ENCODE results near the gene MDN1.
"Not testable (repeated sequence)": the region's sequence is repeated elsewhere in the genome, so short reads cannot be mapped to it uniquely, and the experiment has no call there.

Gene MDN1

DNA sequence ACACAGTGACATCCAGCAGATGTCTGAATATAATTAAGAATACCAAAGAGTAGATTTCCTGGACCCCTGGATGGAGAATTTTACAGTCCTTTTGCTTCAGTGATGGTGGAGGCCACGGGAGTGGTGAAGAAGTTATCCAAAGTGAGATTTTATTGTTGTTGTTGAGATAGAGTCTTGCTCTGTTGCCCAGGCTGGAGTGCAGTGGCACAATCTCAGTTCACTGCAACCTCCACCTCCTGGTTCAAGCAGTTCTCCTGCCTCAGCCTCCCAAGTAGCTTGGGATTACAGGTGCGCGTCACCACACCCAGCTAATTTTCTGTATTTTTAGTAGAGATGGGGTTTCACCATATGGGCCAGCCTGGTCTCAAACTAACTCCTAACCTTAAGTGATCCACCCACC is 178.0 kb downstream of the MDN1 start:
- DNase-seq = not testable (repeated sequence)

- DNase-seq = no peak
Measured at GRCh38 chr6:89640804-89641203, 178.8 kb downstream of the MDN1 start.

DNA sequence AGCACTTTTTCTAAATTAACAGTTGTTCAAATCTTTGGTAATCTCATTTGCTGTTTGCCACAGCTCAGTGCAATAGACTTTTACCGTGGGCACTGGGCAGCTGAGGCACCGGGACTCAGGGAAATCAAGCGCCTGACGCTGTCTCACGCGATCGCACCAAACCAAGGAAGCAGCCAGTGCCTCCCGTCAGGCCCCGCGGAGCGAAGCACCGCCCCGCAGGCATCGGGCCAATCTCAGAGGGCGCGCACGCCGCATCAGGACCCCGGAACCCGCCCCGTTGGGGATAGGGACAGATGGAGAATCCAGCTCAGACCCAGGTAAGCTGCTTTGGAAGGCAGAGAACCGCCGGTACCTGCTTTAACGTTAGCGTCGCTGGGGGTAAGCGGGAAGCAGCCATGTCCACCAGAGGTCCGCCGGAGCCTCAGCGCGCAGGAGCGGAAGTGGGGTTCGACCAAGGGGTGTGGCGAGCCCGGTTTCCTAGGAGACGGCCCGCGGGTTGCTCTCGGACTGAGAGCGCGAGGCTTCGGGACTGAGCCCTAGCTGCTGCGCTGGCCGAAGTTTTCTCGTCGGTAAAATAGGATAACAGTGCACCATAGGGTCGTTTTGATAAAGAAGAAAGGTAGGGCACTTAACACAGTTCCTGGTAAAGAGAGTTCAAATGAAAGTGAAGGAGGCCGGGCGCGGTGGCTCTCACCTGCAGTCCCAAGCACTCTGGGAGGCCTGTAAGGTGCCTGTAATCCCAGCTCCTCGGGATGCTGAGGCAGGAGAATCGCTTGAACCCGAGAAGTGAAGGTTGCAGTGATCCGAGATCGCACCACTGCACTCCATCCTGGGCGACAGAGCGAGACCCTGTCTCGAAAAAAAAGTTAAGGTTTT is 181.0 kb downstream of the MDN1 start, which contains the start of gene LYRM2:
LYRM2 (minus strand) TSS at position 428 of the 876 bp plus-strand sequence; CDS start at position 397, 31 bp downstream.
- DNase-seq = peak; percentile 89

DNA sequence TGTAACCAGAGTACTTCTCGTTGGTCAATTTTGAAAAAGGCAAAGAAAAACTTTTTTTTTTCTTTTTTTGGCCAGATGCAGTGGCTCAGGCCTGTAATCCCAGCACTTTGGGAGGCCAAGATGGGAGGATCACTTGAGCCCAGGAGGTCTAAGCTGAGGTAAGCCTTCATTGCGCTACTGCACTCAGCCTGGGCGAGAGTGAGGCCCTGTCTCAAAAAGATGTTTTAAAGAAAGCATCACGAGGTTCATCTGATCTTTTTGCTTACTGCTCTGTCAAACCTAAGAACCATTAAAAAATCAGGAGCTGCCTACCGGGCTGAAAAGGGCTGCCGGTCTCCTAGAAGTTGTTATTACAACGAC is 181.7 kb downstream of the MDN1 start:
- DNase-seq = no peak

DNA sequence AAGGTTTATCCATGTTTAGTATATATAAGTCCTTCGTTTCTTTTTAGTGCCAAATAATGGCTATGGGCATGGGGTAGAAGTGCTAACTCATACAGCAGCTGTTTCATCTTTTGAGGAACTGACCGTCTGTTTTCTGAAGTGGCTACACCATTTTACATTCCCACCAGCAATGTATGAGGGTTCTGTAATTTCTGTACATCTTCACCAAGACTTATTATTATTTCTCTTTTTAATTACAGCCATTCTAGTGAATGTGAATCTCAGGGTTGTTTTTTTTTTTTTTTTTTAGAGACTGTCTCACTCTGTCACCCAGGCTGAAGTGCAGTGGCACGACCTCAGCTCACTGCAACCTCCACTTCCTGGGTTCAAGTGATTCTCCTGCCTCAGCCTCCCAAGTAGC is 183.2 kb downstream of the MDN1 start:
- not testable (repeated sequence) for DNase-seq

GRCh38 chr6:89630488-89630887 is 189.1 kb downstream of the MDN1 start:
- no peak for DNase-seq

DNA sequence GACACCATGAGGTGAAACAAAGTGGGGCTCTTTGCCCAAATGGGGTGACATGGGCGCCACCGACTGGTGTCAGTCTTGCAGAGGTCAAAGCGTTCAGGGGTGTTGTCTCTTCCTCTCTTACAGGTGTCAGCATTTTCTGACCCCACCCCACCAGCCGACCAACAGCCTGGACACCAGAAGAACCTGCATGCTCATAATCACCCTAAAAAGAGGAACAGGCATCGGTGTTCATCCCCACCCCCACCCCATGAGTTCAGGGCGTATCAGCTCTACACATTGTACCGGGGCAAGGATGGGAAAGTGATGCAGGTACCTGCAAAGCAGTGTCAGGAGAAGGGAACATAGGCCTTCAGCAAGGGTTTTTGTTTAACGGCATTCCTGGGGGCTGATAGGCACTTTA is 195.8 kb downstream of the MDN1 start:
- no peak for DNase-seq

GRCh38 chr6:89619567-89619966 is 200.0 kb downstream of the MDN1 start:
- DNase-seq = no peak

GRCh38 chr6:89618026-89618425 is 201.6 kb downstream of the MDN1 start:
- DNase-seq = no peak

- DNase-seq = no peak
Measured at GRCh38 chr6:89616531-89616930, 203.1 kb downstream of the MDN1 start.

- DNase-seq = no peak
Measured at GRCh38 chr6:89615882-89616281, 203.7 kb downstream of the MDN1 start.

GRCh38 chr6:89613790-89614189 is 205.8 kb downstream of the MDN1 start:
- DNase-seq = no peak

DNA sequence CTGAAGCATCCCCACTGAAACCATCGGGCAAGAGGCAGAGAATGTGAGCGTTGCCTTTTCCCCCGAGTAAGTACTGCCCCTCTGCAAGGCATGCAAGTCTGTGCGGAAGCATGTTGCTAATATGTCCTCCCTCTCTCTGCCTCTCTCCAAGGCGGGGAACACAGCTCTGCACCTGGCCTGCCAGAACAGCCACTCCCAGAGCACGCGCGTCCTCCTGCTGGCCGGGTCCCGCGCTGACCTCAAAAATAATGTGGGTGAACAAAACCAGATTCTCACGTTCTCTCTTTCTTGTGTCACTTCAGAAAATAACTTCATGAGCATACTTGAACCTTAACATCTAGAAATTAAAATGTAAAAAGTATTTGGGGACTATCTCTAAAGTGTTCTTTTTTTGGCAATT is 207.5 kb downstream of the MDN1 start:
- no peak for DNase-seq

DNA sequence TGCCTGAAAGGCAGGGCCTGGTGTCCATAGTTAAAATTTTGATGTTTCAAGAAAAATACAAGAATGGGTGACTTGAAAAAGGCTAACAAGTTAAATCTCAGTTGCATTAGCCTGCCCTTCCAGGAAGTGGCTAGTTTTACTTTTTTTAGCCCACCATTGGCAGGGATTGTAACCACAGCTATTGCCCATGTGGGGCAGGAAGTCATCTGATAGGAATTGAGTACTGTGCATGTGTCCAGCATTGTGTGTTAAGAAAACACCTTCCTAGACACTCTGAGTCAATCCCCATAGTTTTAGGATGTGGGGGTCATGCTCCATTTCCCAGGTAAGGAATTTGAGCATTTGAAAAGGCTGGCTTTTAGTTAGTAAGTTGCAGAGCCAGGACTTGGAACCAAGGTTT is 207.9 kb downstream of the MDN1 start:
- DNase-seq = no peak

- no peak for DNase-seq
Measured at GRCh38 chr6:89610149-89610642, 209.4 kb downstream of the MDN1 start.

DNA sequence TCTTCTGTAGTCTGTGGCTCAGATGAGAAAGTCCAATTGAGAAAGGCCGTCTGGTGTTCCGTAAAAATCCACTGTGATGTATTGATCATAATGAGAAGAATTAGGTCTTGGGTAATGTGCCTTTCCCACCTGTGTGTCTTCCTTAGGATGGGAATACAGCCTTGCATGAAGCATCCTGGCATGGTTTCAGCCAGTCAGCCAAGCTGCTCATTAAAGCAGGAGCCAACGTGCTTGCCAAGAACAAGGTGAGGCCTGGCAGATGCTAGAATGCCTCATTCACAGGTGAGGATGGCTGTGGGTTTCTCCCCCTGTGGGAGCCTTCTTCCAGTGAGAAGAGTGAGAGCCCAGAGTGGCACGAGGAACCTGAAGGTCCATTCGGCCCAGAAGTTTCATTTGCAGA is 213.7 kb downstream of the MDN1 start:
- DNase-seq = no peak

- DNase-seq = no peak
Measured at GRCh38 chr6:89604653-89605052, 214.9 kb downstream of the MDN1 start.

GRCh38 chr6:89602166-89602565 is 217.4 kb downstream of the MDN1 start:
- no peak for DNase-seq

GRCh38 chr6:89599727-89600126 is 219.9 kb downstream of the MDN1 start:
- DNase-seq = no peak

DNA sequence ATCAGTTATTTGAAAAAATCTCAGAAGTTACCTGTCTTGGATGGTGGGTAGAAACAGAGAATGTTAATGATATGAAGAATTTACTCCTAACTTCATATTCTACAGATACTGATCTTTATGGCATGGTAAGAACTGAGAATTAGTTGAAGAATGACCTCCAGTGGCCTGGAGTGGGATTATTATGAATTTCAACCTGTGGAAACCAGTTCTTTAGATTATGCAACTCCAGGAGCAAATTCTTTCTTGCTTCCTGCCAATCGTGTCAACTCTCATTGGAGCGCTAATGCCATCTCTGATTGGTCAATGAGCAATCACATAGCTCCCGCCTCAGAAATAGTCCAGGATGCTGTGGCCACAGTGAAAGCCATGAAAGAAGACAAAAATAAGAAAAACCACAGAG is 221.6 kb downstream of the MDN1 start:
- no peak for DNase-seq

DNA sequence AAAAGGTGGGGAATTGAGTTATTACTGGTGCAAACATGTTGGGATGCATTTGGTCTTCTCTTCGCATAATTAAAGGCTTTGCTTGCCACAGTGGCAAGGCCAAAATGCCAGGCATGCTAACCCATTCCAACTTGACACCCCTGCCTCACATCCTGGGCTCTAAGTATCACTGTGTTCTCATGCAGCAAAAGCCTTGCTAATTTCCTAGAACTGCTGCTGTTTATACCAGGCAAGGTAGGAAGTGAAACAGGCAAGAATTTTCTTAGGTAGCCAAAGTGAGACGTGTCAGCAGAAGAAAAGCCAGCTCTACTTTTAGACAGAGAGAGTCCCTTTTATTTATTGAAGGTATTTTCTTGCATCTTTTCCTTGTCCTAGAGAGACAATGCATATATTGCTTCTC is 222.2 kb downstream of the MDN1 start:
- DNase-seq = no peak

DNA sequence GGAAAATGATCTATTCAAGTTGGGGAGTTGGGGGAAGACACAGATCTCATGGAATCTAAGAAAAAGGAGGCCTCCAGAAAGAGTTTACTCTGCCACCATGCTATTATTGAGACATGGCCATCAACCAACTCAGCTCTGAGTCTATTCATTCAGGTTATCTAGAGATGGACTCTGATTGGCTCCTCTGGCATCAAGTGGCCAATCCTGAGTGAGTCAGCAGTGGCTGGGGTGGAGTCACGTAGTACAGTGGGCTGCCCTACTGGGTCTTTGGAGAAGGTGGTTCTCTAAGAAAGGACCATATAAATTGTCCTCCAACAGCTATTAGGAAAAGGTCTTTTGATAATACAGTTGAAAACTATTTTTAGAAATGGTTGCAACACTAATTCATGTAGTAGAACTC is 223.1 kb downstream of the MDN1 start:
- no peak for DNase-seq

GRCh38 chr6:89596056-89596455 is 223.5 kb downstream of the MDN1 start:
- DNase-seq = no peak
